GM19239 (cell line): ENCODE measurements around the gene ASAP2.
"Not testable (repeated sequence)": the region's sequence is repeated elsewhere in the genome, so short reads cannot be mapped to it uniquely, and the experiment has no call there.

Experiments used
- DNase-seq: peaks from one replicate; pipeline ENCODE4 v3.0.0; 2011; ENCODE audit warnings: low spot score; ENCODE audit not compliant: insufficient read length
- FAIRE-seq: peaks from 2 replicates; lab custom pipeline; 2011; peaks lifted over from hg19 to GRCh38; lab: Jason Lieb, UNC

The ASAP2 gene

GRCh38 chr2:9249020-9249800 lies 42.6 kb downstream of the ASAP2 start:
- FAIRE-seq (no peak), DNase-seq (no peak)

- FAIRE-seq, result no peak
- no peak for DNase-seq
Observed at GRCh38 chr2:9250091-9250490, 43.5 kb downstream of the ASAP2 start.

- FAIRE-seq, result no peak
- no peak for DNase-seq
Observed at GRCh38 chr2:9250498-9251153, 44.0 kb downstream of the ASAP2 start.

DNA sequence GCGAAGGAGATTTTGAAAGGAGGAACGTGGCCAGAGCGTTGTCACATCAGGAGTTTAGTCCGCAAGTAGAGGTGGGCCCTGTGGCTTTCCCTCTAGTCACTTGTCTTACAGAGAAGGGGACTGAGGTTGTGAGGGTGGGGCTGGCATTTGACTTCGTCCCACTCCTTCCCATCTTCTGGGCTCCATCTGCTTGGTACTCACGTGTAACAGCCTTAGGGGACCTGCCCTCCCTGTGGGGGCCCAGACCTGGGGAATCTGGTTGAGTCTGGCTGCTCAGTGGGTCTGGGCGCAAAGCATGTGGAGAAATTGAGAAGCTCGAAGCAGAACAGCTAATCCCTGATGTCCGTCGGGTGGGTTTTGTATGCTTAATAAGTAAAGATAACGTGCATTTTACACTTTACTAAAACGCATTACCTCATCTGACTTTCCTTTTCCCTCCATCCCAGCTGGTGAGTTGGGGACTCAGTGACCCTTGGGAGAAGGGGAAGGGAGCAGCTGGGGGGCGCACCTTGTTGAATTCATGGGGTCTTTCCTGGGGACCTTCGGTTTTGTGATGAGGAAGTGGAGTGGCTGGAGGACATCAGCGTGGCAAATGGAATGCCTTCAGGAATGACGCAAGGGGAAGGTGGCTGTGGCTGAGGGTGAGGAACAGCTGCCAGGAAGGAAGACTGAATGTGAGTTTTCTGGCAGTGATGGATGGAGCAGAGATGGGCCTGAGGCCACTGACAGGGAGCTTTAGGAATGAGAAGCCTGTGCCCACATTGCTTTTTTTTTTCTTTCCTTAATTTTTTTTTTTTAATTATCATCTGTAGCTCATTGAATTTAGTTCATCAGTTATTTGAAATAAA lies 44.8 kb downstream of the ASAP2 start:
- no peak for DNase-seq
- no peak for FAIRE-seq

DNA sequence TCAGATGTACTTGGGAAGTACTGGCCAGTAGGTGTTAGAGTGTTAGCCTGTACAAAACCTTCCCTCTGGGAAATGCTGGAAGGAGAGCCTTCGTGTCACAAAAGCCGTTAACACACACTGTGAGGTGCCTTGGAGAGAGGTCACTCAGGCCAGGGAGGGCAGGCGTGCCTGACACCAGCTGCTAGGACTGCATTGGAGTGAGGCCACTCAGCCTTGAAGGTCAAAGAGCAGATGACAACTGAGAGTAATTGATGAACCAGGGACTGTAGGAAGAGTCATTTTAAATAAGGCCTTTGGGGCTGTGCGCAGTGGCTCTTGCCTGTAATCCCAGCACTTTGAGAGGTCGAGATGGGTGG lies 45.4 kb downstream of the ASAP2 start:
- DNase-seq (no peak), FAIRE-seq (no peak)

DNA sequence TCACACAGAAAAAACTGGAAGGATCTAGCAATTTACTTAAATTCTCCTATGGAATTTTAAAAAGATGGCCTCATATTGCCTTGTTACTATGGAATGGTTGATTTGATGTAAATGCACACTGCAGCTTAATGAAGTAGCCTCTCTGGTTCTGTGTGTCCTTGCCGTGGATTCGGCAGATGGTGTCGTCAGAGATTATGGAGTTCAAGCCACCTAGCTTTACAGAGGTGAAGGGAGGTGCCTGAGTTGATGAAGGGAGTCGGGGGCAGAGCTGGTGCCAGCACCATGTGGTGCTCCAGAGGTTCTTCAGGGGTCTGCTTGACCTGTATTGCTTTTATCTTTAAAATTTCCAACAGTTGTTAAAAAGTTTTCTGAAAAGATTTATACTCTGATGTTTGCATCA lies 48.8 kb downstream of the ASAP2 start:
- FAIRE-seq, result no peak
- no peak for DNase-seq

GRCh38 chr2:9256147-9256546 lies 49.5 kb downstream of the ASAP2 start:
- no peak for FAIRE-seq
- DNase-seq, result no peak

- FAIRE-seq, result no peak
- no peak for DNase-seq
Observed at GRCh38 chr2:9256570-9257043, 50.0 kb downstream of the ASAP2 start.

- no peak for FAIRE-seq
- no peak for DNase-seq
Observed at GRCh38 chr2:9258501-9258900, 51.9 kb downstream of the ASAP2 start.

DNA sequence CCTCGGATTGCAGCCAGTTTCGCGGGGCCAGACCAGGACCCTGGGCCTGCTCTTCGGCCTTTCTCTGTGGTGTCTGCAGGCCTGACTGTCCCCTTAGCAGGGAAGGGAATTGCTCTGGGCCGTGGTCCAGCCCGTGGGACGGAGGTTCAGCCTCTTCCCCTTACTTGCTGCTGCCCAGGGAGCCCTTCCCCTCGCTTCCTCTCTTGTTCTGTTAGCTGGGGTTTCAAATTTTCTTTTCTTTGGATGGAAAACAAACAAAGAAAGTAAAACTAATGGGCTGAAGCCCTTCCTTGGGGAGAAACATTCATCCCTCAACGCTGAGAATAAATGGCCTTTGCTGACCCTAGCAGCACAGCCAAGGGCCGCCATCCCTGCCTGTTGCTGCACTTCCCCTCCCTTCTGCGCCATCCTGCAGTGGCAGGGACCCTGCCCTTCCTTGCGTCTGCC lies 52.4 kb downstream of the ASAP2 start:
- FAIRE-seq, result no peak
- no peak for DNase-seq

GRCh38 chr2:9260464-9260918 lies 53.9 kb downstream of the ASAP2 start:
- DNase-seq (no peak), FAIRE-seq (no peak)

DNA sequence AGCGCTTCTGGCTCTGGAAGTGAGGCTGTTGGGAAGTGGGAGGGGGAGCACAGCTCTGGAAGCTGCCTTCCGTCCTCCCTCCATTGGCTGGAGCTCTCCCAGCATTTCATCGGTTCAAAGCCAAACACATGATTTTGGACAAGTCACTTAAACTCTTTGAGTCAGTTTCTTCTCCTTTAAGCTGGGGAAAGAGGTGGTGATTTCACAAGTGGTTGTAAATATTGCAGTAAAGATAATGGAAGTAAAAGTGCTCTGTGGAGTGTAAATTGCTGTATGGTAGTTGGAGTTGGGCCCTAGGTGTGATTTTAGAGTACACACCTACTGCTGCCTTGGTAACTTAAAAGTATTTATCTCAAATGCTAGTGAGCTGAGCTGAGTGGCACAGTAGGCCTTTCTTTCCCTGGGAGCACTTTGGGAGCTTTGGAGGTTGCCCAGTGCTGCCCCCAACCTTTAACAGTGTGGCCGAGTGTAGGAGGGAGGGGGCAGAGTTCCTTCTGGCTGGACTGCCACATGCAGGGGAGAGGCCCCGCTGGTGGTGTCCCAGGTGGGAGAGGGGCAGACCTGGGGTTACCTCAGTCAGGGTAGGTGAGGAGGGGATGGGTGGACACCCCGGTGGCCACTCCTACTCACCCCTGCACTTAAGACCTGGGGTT lies 54.7 kb downstream of the ASAP2 start:
- no peak for DNase-seq

GRCh38 chr2:9262671-9263171 lies 56.1 kb downstream of the ASAP2 start:
- FAIRE-seq (no peak), DNase-seq (no peak)

More for the DNA sequence above, 54.7 kb downstream of the ASAP2 start:
- FAIRE-seq, result no peak

GRCh38 chr2:9263428-9263827 lies 56.8 kb downstream of the ASAP2 start:
- no peak for DNase-seq
- FAIRE-seq, result no peak

DNA sequence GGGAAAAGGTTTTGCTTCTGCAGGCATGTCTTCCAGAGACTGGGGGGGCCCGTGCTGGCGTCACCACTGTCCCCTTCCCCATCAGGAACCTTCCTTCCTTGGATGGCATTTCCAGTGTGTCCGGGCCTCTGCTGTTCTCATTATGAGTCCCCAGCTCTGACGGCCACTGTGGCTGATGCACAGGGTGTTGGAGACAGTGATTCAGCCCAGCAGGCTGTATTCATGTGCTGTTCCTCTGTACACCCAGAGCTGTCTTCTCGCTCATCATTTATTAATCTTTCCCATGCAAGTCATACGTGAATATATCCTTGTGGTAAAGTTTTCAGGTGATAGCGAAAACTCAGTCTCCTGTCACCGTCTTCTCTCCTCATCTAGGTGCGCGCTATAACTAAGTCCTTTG lies 57.7 kb downstream of the ASAP2 start:
- no peak for DNase-seq
- no peak for FAIRE-seq

- no peak for FAIRE-seq
- DNase-seq, result no peak
Observed at GRCh38 chr2:9266711-9267110, 60.1 kb downstream of the ASAP2 start.

DNA sequence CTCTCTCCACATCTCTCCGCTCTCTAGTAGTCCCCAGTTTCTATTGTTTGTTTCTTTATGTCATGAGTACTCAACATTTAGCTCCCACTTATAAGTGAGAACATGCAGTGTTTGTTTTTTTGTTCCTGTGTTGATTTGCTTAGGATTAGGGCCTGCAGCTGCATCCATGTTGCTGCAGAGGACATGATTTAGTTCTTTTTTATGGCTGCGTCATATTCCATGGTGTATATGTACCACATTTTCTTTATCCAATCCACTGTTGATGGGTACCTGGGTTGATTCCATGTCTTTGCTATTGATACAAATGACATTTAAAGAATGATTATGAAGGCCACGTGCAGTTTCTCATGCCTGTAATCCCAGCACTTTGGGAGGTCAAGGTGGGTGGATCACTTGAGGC lies 60.7 kb downstream of the ASAP2 start:
- DNase-seq, FAIRE-seq: not testable (repeated sequence)

GRCh38 chr2:9268301-9269080 lies 61.9 kb downstream of the ASAP2 start:
- no peak for DNase-seq
- FAIRE-seq, result no peak

GRCh38 chr2:9269295-9269694 lies 62.7 kb downstream of the ASAP2 start:
- FAIRE-seq (no peak), DNase-seq (no peak)
